Pancreas (tissue), 10 donors: Measurements from ENCODE around the gene PODXL2. TPM values are rescaled to one million over a fixed set of nuclear protein-coding genes. Genes with fewer than 3 reads are reported as not detected.
"Not testable (repeated sequence)": the region's sequence is repeated elsewhere in the genome, so short reads cannot be mapped to it uniquely, and the experiment has no call there.

Experiments used
- ATAC-seq, 4 donors: fragments of 200-7000 bp; cut with Tn5 transposase; one replicate each; pipeline versions ENCODE4 v1.8.0 to v1.9.1; 2020; ENCODE audit warnings: mild to moderate bottlenecking in 4 of 4, moderate library complexity in 4 of 4
- DNase-seq, 6 donors: peaks; one replicate each; pipeline ENCODE4 v3.0.0-alpha.2; 2020
- FAIRE-seq: peaks from 2 replicates; lab custom pipeline; 2012; peaks lifted over from hg19 to GRCh38; lab: Jason Lieb, UNC
- H3K27ac ChIP-seq, 4 donors: fragments of 200-600 bp; sonication (generic); 1 replicate in 3 of 4; 2 replicates in 1 of 4; pipeline versions ENCODE4 v1.5.0 to v1.8.0; 2020
- H3K27me3 ChIP-seq, 4 donors: fragments of 200-600 bp; one replicate each; pipeline ENCODE4 v1.8.0; 2021
- H3K36me3 ChIP-seq, 3 donors: fragments of 200-600 bp; sonication (generic) in 1 of 3; one replicate each; pipeline versions ENCODE4 v1.5.0 to v1.8.0; 2020 to 2021
- H3K4me1 ChIP-seq, 3 donors: fragments of 200-600 bp; one replicate each; pipeline ENCODE4 v1.8.0; 2021
- H3K4me3 ChIP-seq, 4 donors: fragments of 200-600 bp; sonication (generic) in 2 of 4; one replicate each; pipeline versions ENCODE4 v1.5.0 to v1.8.0; 2020 to 2021
- H3K9me3 ChIP-seq, 4 donors: fragments of 200-600 bp; one replicate each; pipeline ENCODE4 v1.8.0; 2021
- WGBS, 2 donors: extraction: QIAGEN DNeasy Blood & Tissue Kit; methylation state at CpG; one replicate each; pipeline ENCODE4 v1.1.7; 2013; 5-methylcytosine and 5-hydroxymethylcytosine counted together
- intact Hi-C, 3 donors: fragments of 100-400 bp; cut with DNase I; formaldehyde crosslinking; loops; one replicate each; pipeline versions ENCODE4 v1.11.1 to v1.14.2; 2022
- polyA plus RNA-seq, 2 donors: library from polyadenylated mRNA; stranded (reverse); fragments of 200-250 nt; gene quantifications; one replicate each; pipeline ENCODE4 v1.2.3, GENCODE V29; 2013
- total RNA-seq, 6 donors: library from RNA; stranded (reverse); fragmentation: NEBNext Ultra II Directional in 4 of 6; extraction: Animal tissue kit (Norgen Biotek cat#: 25700) in 4 of 6; gene quantifications; one replicate each; pipeline versions ENCODE4 v1.2.1 to v1.2.4, GENCODE V29; 2021 to 2023
- TF ChIP-seq, protein P1 (sequence below), 4 donors: fragments of 200-600 bp; sonication (generic) in 3 of 4; IDR thresholded peaks; one replicate each; pipeline versions ENCODE4 v1.5.0 to v1.8.0; 2021; ENCODE audit warnings: antibody characterized with exemption in 4 of 4
- donor health status: healthy with polysubstance abuse.
- donor health status: DM: no; HTN: no; CAD: no; lungs with moderate emphysema.
- donor health status: DM: no; HTN: no; CAD: no.
- donor health status: control.
- donor health status: control.
- donor health status: Bipolar disorder and iron deficiency.
- donor health status: DM: yes; HTN: yes; CAD: no.
- donor health status: DM: no; HTN: no; CAD: no.
- donor health status: DM: no; HTN: no; CAD: no.
- donor health status: DM: yes; HTN: yes; CAD: no.

Gene PODXL2
- total and polyA plus RNA-seq, 8 donors, result 2.5 to 18.1 (median 5.7) TPM

DNA sequence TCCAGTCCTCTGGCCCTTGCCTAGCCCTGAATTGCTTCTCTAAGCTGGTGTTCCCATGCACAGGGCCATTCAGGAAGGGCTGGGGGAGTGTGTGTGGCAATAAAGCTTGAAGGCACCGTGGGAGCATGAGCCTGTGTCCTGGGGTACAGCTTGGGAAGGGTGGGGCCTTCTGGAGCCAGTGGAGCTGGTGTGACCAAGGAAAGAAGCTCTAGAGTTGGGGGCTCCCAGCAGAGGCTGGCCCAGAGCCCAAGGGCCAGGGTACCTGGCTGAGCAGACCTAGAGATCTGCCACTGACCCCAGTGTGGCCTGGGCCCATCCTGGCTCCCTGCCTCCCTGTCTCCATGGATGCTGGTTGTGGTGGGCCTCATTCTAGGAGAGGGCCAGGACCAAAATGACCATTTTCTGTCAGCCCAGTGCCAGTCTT lies 51.8 kb downstream of the PODXL2 start:
- Histone ChIP-seq H3K36me3 (no peaks in the 10 kb centered on the region), H3K27me3 (no peaks in the 10 kb centered on the region), H3K9me3 (no peaks in the 10 kb centered on the region), H3K27ac (no peak overlapping the region), H3K4me1 (no peaks in the 10 kb centered on the region), H3K4me3 (no peak overlapping the region)
- DNase-seq, result peak in 3 of 6 donors; percentile 6 to 51 (median 9)
- WGBS, 2 donors, result 92 to 100% methylated on average over 1 of the region's 1 CpG
- FAIRE-seq, result no peak
- no peak for ATAC-seq
- TF ChIP-seq, protein P1, sequence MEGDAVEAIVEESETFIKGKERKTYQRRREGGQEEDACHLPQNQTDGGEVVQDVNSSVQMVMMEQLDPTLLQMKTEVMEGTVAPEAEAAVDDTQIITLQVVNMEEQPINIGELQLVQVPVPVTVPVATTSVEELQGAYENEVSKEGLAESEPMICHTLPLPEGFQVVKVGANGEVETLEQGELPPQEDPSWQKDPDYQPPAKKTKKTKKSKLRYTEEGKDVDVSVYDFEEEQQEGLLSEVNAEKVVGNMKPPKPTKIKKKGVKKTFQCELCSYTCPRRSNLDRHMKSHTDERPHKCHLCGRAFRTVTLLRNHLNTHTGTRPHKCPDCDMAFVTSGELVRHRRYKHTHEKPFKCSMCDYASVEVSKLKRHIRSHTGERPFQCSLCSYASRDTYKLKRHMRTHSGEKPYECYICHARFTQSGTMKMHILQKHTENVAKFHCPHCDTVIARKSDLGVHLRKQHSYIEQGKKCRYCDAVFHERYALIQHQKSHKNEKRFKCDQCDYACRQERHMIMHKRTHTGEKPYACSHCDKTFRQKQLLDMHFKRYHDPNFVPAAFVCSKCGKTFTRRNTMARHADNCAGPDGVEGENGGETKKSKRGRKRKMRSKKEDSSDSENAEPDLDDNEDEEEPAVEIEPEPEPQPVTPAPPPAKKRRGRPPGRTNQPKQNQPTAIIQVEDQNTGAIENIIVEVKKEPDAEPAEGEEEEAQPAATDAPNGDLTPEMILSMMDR (IDR thresholded peaks at IDR 0.05), result no peak
- intact Hi-C loops, result no loop called here

DNA sequence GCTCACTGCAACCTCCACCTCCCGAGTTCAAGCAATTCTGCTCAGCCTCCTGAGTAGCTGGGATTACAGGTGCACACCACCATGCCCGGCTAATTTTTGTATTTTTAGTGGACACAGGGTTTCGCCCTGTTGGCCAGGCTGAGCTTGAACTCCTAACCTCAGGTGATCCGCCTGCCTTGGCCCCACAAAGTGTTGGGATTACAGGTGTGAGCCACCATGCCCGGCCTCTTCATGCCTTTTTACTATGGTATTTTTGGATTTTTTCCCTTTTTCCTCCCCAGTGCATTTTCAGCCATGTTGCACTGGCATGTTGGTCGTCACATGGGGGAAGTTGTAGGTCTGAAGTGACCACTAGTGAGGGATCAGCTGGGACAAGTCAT lies 53.2 kb downstream of the PODXL2 start:
- H3K27ac ChIP-seq, H3K4me3 ChIP-seq, FAIRE-seq, H3K4me1 ChIP-seq, intact Hi-C loops, H3K36me3 ChIP-seq, H3K9me3 ChIP-seq, ATAC-seq, H3K27me3 ChIP-seq, DNase-seq: not testable (repeated sequence)
- 87 to 95% methylated on average over 6 of the region's 6 CpGs for WGBS, 2 donors

DNA sequence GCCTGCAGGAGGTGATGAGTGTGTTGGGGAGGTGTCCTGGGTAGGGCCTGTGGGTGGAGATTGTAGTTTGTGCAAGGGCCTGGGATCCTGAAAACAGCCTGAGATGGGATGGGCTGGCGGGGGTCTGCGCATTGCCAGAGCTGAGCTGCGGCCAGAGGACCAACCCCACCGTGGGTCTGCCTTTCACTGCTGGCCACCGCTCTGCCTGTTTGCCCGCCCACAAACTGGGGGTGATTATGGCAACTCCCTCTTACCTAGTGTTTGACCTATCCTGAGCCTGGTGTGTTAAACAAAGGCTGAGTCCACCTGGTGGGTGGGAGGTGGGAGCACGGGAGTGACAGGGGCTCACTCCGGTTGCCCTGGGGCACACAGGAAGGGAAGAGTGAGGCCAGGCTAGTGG lies 53.6 kb downstream of the PODXL2 start:
- Histone ChIP-seq H3K4me3 (no peak overlapping the region), H3K9me3 (no peaks in the 10 kb centered on the region), H3K36me3 (no peaks in the 10 kb centered on the region), H3K27ac (no peak overlapping the region), H3K4me1 (no peaks in the 10 kb centered on the region), H3K27me3 (no peaks in the 10 kb centered on the region)
- FAIRE-seq (no peak), ATAC-seq (no peak), DNase-seq (peak in 3 of 6 donors; percentile 5 to 24 (median 6))
- TF ChIP-seq, protein P1 (IDR thresholded peaks at IDR 0.05), result no peak
- intact Hi-C loops, result no loop called here
- WGBS, 2 donors, result 72% methylated on average over 8 of the region's 8 CpGs

DNA sequence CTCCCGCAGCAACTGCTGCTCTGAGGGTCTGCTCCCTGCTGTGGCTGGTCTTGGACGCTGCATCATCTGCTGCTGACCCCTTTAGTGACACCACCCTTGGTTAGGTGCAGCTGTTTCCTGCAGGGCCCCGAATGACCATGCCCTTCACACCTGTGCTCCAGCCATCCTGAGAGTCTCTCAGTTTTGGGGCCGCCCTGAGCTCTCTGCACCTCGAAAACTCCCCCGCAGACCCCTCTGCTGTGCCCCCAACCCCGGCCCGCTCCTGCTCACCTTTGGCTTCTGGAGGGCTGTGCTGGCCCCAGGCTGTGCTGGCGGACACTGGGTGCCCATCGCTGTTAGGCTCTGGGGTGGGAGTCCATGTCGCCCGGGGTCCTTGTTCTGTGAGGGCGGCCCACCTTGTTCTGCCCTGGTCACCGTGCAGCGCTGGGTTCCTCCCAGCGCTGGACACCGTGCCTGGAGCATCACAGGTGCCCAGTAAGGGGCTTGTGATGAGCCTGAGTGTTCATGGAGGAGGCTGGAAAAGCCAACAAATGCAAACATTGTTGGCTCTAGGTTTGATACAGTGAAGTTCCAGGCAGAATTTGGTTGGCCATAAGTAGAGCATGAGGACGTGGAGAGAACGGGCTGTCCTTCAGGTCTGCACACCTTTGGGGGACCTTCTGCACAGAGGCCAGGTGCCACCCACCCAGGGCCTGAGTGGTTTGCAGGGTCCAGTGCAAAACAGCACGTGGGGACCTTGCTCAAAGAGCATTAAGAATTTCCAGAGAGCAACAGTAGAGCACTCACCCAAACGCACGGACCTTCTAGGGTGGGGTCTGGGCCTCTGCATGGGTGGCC lies 56.1 kb downstream of the PODXL2 start:
- intact Hi-C loops, result no loop called here
- H3K4me3 ChIP-seq, result no peak overlapping the region
- no peaks in the 10 kb centered on the region for H3K27me3 ChIP-seq
- TF ChIP-seq, protein P1 (IDR thresholded peaks at IDR 0.05), result no peak
- peak in 2 of 6 donors; percentile 10 to 47 for DNase-seq
- no peak for FAIRE-seq
- H3K36me3 ChIP-seq, result no peaks in the 10 kb centered on the region
- no peaks in the 10 kb centered on the region for H3K4me1 ChIP-seq
- peak in 1 of 4 donors; percentile 11 for ATAC-seq
- no peaks in the 10 kb centered on the region for H3K9me3 ChIP-seq
- no peak overlapping the region for H3K27ac ChIP-seq
- 61 to 72% methylated on average over 22 of the region's 22 CpGs for WGBS, 2 donors

DNA sequence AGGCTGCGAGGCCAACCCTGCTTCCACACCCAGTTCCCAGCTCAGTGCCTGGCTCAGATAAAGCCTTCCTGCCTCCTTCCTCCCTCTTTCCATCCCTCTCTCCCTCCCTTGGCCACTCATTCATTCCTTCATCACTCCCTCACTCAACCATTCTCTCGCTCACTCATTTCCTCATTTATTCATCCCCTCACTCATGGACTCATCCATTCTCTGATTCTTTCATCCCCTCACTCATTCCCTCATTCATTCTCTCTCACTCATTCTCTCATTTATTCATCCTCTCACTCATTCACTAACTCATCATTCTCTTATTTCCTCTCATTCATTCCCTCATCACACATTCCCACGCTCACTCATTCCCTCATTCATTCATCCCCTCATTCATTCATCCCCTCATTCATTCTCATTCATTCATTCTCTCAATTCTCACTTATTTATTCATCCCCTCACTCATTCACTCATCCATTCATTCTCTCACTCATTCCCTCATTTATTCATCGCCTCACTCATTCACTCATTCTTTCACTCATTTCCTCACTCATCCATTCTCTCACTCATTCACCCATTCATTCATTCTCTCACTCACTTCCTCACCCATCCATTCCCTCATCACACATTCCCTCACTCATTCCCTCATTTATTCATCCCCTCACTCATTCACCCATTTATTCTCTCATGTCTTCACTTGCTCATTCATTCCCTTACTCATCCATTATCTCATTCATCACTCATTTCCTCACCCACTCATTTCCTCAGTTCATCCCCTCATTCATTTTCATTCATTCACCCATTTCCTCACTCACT lies 56.9 kb downstream of the PODXL2 start:
- Histone ChIP-seq H3K36me3 (no peaks in the 10 kb centered on the region), H3K4me3 (no peak overlapping the region), H3K27ac (no peak overlapping the region), H3K27me3 (no peaks in the 10 kb centered on the region), H3K4me1 (no peaks in the 10 kb centered on the region), H3K9me3 (no peaks in the 10 kb centered on the region)
- no peak for DNase-seq
- intact Hi-C loops, result no loop called here
- FAIRE-seq, result no peak
- no peak for ATAC-seq
- TF ChIP-seq, protein P1 (IDR thresholded peaks at IDR 0.05), result no peak
- WGBS, 2 donors, result 79 to 83% methylated on average over 4 of the region's 4 CpGs
